Effector CD8-positive, alpha-beta T cell (primary cell): ENCODE measurements around the gene HS1BP3.

ENCODE experiments used
- DNase-seq: peaks from one replicate; lab custom pipeline; 2025; lab: John Stamatoyannopoulos, UW

HS1BP3 gene

DNA sequence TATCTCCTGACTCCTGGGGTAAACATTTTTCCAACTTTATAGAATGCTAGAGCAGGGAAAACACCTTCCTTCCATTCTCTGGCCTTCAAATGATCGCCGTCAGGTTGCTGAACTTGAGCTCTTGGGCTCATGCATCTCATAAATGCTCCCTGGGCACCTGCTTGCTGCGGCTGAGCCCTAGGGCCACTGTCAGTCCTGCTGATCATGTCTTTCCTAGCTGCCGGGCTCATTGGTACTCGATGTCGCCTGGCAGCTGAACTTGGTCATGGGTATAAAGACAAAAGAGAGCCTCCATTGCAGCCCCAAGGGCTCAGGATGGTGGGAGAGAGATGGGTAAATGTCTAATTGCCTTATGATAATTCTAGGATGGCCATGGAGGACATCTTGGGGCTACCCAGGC, 80.6 kb downstream of the HS1BP3 start:
- DNase-seq, result no peak

DNA sequence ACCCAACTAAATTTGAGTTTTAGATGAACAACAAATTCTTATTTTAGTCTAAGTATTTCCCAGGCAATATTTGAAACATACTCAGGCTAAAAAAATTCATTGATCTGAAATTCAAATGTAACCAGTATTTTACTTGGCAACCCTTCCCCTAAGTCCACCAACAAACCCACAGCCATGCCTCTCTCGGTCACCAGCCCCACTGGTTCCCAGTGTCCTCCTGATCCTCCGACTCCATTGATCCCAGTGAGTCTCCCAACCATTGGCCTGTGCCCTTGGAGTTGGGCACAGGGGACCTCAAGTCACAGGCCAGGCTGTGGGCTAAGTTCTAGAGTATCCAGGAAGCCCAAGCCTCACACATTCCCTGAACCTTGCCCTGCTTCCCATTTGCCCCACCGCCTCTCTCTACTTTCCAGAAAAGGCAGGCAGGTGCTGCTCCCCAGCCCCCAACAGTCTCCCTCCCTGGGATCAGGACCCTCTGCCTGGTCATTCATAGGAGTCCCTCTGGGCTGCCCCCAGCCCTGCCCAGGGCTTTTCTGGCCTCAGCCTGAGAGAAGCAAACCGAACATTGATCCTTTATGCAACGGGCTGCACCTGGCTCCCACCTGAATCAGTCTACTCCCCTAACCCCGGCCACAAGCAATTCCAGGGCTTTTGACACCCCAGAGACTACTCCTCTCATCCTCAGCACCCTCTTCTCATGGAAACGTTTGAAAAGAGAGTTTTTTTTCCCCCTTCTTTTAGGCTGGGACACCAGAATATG, 81.3 kb downstream of the HS1BP3 start:
- DNase-seq, result no peak

DNA sequence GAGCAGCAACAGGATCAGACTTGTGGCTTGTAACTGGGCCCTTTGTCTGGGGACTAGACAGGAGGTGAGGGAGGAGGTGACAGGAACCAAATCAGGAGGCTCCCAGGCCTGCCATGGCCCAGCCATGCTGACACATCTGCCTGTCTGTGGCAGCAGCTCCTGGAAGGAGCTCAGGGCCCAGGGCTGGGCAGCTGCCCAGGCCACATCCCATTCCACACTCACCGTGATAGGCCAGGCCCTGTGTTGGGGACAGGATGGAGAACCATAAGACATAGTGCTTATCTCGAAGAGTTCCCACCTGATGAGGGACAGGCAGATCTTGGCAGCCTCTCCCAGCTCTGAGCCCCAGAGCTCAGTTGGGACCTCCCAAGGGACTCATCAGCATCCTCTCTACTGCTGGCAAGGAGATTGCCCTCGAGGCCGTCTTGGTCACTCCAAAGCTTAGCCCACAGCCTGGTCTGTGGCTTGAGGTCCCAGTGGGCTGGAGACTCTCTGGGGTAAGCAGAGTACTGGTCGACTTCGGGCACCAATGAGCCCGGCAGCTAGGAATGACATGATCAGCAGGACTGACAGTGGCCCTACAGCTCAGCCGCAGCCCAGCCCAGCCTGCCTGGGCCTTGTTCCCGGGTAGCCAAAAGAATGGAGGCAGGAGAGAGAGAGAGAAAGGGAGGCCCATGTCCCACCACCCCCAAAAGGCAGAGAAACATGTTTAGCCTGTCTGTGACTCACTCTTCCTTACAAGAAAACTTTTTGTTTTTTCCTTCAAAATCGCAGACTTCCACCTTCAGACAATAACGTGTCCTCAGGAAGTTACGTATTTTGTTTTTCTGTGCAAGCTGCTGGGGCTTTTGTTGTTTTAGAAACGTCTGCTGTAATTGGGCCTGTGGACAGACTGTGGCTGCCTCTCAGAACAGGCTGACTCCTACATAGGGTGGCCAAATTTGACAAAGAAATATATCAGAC, 82.1 kb downstream of the HS1BP3 start:
- no peak for DNase-seq

DNA sequence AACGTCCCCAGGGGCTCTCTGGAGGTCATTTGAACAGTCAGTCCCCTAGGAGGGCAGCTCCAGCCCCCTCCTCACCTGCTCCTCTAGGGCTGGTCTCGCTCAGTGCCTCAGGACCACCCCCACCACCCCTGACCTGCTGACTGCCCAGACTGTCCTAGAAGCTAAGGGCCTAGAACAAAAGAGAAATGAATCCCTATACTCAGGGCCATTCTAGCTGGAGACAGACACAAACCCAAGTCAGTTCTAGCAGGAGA, 83.0 kb downstream of the HS1BP3 start:
- no peak for DNase-seq
